Breast epithelium (tissue), 4 donors: ENCODE results near the gene CD300A. TPM values are rescaled to one million over a fixed set of nuclear protein-coding genes. Genes with fewer than 3 reads are reported as not detected.

Source experiments
- DNase-seq, 2 donors: peaks; one replicate each; pipeline ENCODE4 v3.0.0-alpha.2; 2019; ENCODE audit warnings: low spot score in 2 of 2
- H3K27ac ChIP-seq, 2 donors: fragments of 200-600 bp; sonication (generic) in 1 of 2; one replicate each; pipeline ENCODE4 v1.5.1; 2016 to 2019; ENCODE audit warnings: mild to moderate bottlenecking in 1 of 2
- H3K27me3 ChIP-seq, 2 donors: fragments of 200-600 bp; sonication (generic) in 1 of 2; one replicate each; pipeline versions ENCODE4 v1.5.1 to v1.6.0; 2017 to 2019; ENCODE audit warnings: control low read depth in 1 of 2, mild to moderate bottlenecking in 1 of 2
- H3K36me3 ChIP-seq: fragments of 200-600 bp; one replicate; pipeline ENCODE4 v1.5.1; 2019
- H3K4me1 ChIP-seq, 2 donors: fragments of 200-600 bp; sonication (generic); one replicate each; pipeline ENCODE4 v1.5.1; 2016 to 2019; ENCODE audit warnings: control low read depth in 1 of 2
- H3K4me3 ChIP-seq, 3 donors: fragments of 200-600 bp; sonication (generic); 1 replicate in 2 of 3; 2 replicates in 1 of 3; pipeline ENCODE4 v1.5.1; 2016 to 2019; ENCODE audit warnings: mild to moderate bottlenecking in 3 of 3, moderate library complexity in 2 of 3
- H3K9me3 ChIP-seq, 2 donors: fragments of 200-600 bp; sonication (generic) in 1 of 2; one replicate each; pipeline ENCODE4 v1.5.1; 2016 to 2019; ENCODE audit warnings: control low read depth in 1 of 2
- CTCF ChIP-seq, 3 donors: fragments of 450-650 bp; IDR thresholded peaks; one replicate each; pipeline ENCODE4 v1.5.1; 2016 to 2017; ENCODE audit warnings: antibody characterized with exemption in 3 of 3, mild to moderate bottlenecking in 3 of 3, moderate library complexity in 3 of 3
- POLR2A ChIP-seq: fragments of 450-650 bp; IDR thresholded peaks from one replicate; pipeline ENCODE4 v1.6.1; 2016; ENCODE audit warnings: antibody characterized with exemption, mild to moderate bottlenecking, moderate library complexity
- POLR2AphosphoS5 ChIP-seq, 3 donors: sonication (generic); formaldehyde crosslinking; IDR thresholded peaks; one replicate each; pipeline ENCODE4 v1.6.1; 2017; ENCODE audit warnings: antibody characterized with exemption in 3 of 3
- intact Hi-C: fragments of 100-400 bp; cut with DNase I; formaldehyde crosslinking; loops from one replicate; pipeline ENCODE4 v1.15.1; 2023; ENCODE audit warnings: low total_unique reads
- total RNA-seq, 3 donors: library from RNA; depleted of rRNA; stranded (reverse); fragments of >200 nt; gene quantifications; one replicate each; pipeline ENCODE4 v1.1.0, GENCODE V29; 2016

CD300A gene
- total RNA-seq, 3 donors from 2014 or later, result 6.2 to 15.7 (median 10.2) TPM

- Histone ChIP-seq H3K4me3 (peak overlapping the region; percentile 50 to 83 (median 80)), H3K27ac (peak overlapping the region; percentile 66 to 98), H3K4me1 (peaks cover 0 to 3% of the 10 kb centered on the region in 2 donors), H3K9me3 (no peaks in the 10 kb centered on the region), H3K36me3 (no peaks in the 10 kb centered on the region), H3K27me3 (no peaks in the 10 kb centered on the region)
- intact Hi-C loops, result no loop called here
- no peak for DNase-seq
- TF ChIP-seq POLR2A, result no peak
- no peak for TF ChIP-seq CTCF (IDR thresholded peaks at IDR 0.05)
- no peak for TF ChIP-seq POLR2AphosphoS5 (IDR thresholded peaks at IDR 0.05)
Observed at GRCh38 chr17:74433421-74434121, 32.9 kb upstream of the CD300A start.

GRCh38 chr17:74435775-74436359, 30.6 kb upstream of the CD300A start:
- Histone ChIP-seq H3K4me3 (no peak overlapping the region), H3K27me3 (no peaks in the 10 kb centered on the region), H3K9me3 (no peaks in the 10 kb centered on the region), H3K4me1 (no peaks in the 10 kb centered on the region), H3K36me3 (no peaks in the 10 kb centered on the region), H3K27ac (peak overlapping the region in 1 of 2 donors; percentile 7)
- DNase-seq, result no peak
- intact Hi-C loops, result no loop called here
- no peak for TF ChIP-seq POLR2AphosphoS5 (IDR thresholded peaks at IDR 0.05)
- TF ChIP-seq CTCF (IDR thresholded peaks at IDR 0.05), result no peak
- no peak for TF ChIP-seq POLR2A

DNA sequence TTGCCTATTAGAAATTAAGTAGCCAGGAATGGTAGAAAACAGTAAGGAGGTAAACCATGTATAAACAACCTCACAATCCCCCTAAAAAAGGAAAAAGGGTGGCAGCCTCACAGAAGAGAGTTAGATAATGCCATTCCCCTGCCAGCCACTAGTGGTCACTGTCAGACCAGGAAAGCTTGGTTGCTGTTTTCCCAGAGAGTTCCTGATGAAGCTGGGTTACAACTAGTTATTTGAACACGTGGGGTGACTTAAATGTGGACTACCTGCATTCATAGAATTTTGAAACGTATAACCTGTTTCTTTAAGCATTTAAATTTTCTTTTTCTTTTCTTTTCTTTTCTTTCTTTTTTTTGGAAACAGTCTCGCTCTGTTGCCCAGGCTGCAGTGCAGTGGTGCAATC, 28.7 kb upstream of the CD300A start:
- no peak overlapping the region for H3K27ac ChIP-seq
- TF ChIP-seq POLR2A (no peak), CTCF (IDR thresholded peaks at IDR 0.05) (peak; percentile 11 to 44 (median 44)), POLR2AphosphoS5 (IDR thresholded peaks at IDR 0.05) (no peak)

GRCh38 chr17:74439691-74440567, 26.5 kb upstream of the CD300A start:
- H3K27me3 ChIP-seq, result no peaks in the 10 kb centered on the region
- H3K4me1 ChIP-seq, result peaks cover 9 to 25% of the 10 kb centered on the region in 2 donors
- H3K9me3 ChIP-seq, result no peaks in the 10 kb centered on the region
- no peak for DNase-seq
- intact Hi-C loops, result loop anchor here (2.0 kb wide), 1 partner anchor 49 kb away; no protein-coding TSS in a partner anchor
- H3K36me3 ChIP-seq, result no peaks in the 10 kb centered on the region
- no peak for TF ChIP-seq POLR2A
- TF ChIP-seq POLR2AphosphoS5 (IDR thresholded peaks at IDR 0.05), result no peak
- TF ChIP-seq CTCF (IDR thresholded peaks at IDR 0.05), result no peak
- no peak overlapping the region for H3K27ac ChIP-seq
- H3K4me3 ChIP-seq, result no peak overlapping the region

More for the DNA sequence above, 28.7 kb upstream of the CD300A start:
- no peak overlapping the region for H3K4me3 ChIP-seq
- DNase-seq, result no peak
- no peaks in the 10 kb centered on the region for H3K36me3 ChIP-seq
- no peaks in the 10 kb centered on the region for H3K27me3 ChIP-seq
- H3K4me1 ChIP-seq, result peaks cover 3 to 6% of the 10 kb centered on the region in 2 donors
- intact Hi-C loops, result loop anchor here (2.0 kb wide), 1 partner anchor 47 kb away; no protein-coding TSS in a partner anchor
- H3K9me3 ChIP-seq, result no peaks in the 10 kb centered on the region
